ENCODE data around the gene ALLC.
"Not testable (repeated sequence)": the region's sequence is repeated elsewhere in the genome, so short reads cannot be mapped to it uniquely, and the experiment has no call there.

ALLC gene

GRCh38 chr2:3657881-3658280 is at the start of gene ALLC:
Gene ALLC, plus strand, starts transcription at chr2:3658200. Its CDS starts 12,958 bp downstream, at chr2:3671158.
- Mint-ChIP-seq H3K9me3 (no peaks in the 10 kb centered on the region), H3K27me3 (no peaks in the 10 kb centered on the region), H3K27ac (peak within 1 kb of the TSS; percentile 9), H3K4me3 (no peak within 1 kb of the TSS), H3K4me1 (peaks cover 0 to 5% of the 10 kb centered on the region in 2 donors), H3K36me3 (no peaks in the 10 kb centered on the region)
- DNase-seq (no peak), ATAC-seq (replicated peaks) (no peak)

GRCh38 chr2:3608373-3609278 is 49.4 kb upstream of the ALLC start:
- H3K27me3 Mint-ChIP-seq = peaks cover 0 to 15% of the 10 kb centered on the region in 2 donors
- no peak for ATAC-seq (replicated peaks)

GRCh38 chr2:3609279-3609673 is 48.7 kb upstream of the ALLC start:
- not testable (repeated sequence) for DNase-seq; ATAC-seq (replicated peaks); H3K9me3 Mint-ChIP-seq; H3K27ac Mint-ChIP-seq; H3K4me3 Mint-ChIP-seq; H3K36me3 Mint-ChIP-seq; H3K4me1 Mint-ChIP-seq
- H3K27me3 Mint-ChIP-seq = peaks cover 0 to 15% of the 10 kb centered on the region in 2 donors

More at GRCh38 chr2:3608373-3609278, 49.4 kb upstream of the ALLC start:
- H3K4me3 Mint-ChIP-seq = no peak overlapping the region
- no peak overlapping the region for H3K27ac Mint-ChIP-seq
- DNase-seq = no peak
- H3K9me3 Mint-ChIP-seq = peaks cover 0 to 7% of the 10 kb centered on the region in 2 donors
- H3K4me1 Mint-ChIP-seq = no peaks in the 10 kb centered on the region
- H3K36me3 Mint-ChIP-seq = peaks cover 0 to 4% of the 10 kb centered on the region in 2 donors

GRCh38 chr2:3610415-3610814 is 47.6 kb upstream of the ALLC start:
- H3K4me1 Mint-ChIP-seq = no peaks in the 10 kb centered on the region
- ATAC-seq (replicated peaks) = no peak
- no peak for DNase-seq
- peaks cover 0 to 4% of the 10 kb centered on the region in 2 donors for H3K36me3 Mint-ChIP-seq
- no peak overlapping the region for H3K27ac Mint-ChIP-seq
- peaks cover 0 to 15% of the 10 kb centered on the region in 2 donors for H3K27me3 Mint-ChIP-seq
- H3K9me3 Mint-ChIP-seq = peaks cover 0 to 7% of the 10 kb centered on the region in 2 donors
- H3K4me3 Mint-ChIP-seq = no peak overlapping the region

- no peak for ATAC-seq (replicated peaks)
Measured at GRCh38 chr2:3610881-3611505, 47.0 kb upstream of the ALLC start.

GRCh38 chr2:3611589-3611988 is 46.4 kb upstream of the ALLC start:
- H3K27me3 Mint-ChIP-seq = peaks cover 0 to 15% of the 10 kb centered on the region in 2 donors
- H3K4me3 Mint-ChIP-seq = no peak overlapping the region
- peaks cover 3 to 8% of the 10 kb centered on the region in 2 donors for H3K9me3 Mint-ChIP-seq
- peaks cover 0 to 4% of the 10 kb centered on the region in 2 donors for H3K36me3 Mint-ChIP-seq
- ATAC-seq (replicated peaks) = no peak
- DNase-seq = no peak
- no peaks in the 10 kb centered on the region for H3K4me1 Mint-ChIP-seq
- no peak overlapping the region for H3K27ac Mint-ChIP-seq

More at GRCh38 chr2:3610881-3611505, 47.0 kb upstream of the ALLC start:
- Mint-ChIP-seq H3K27ac (no peak overlapping the region), H3K36me3 (peaks cover 0 to 4% of the 10 kb centered on the region in 2 donors), H3K9me3 (peaks cover 0 to 7% of the 10 kb centered on the region in 2 donors), H3K4me3 (no peak overlapping the region), H3K4me1 (no peaks in the 10 kb centered on the region), H3K27me3 (peaks cover 0 to 15% of the 10 kb centered on the region in 2 donors)
- DNase-seq = no peak

GRCh38 chr2:3612639-3613523 is 45.1 kb upstream of the ALLC start:
- Mint-ChIP-seq H3K9me3 (peaks cover 4 to 12% of the 10 kb centered on the region in 2 donors), H3K27me3 (peaks cover 0 to 13% of the 10 kb centered on the region in 2 donors), H3K27ac (peak overlapping the region; percentile 59), H3K4me3 (no peak overlapping the region), H3K4me1 (no peaks in the 10 kb centered on the region), H3K36me3 (peaks cover 0 to 4% of the 10 kb centered on the region in 2 donors)
- DNase-seq (no peak), ATAC-seq (replicated peaks) (no peak)

- Mint-ChIP-seq H3K4me3 (no peak overlapping the region), H3K36me3 (peaks cover 0 to 4% of the 10 kb centered on the region in 2 donors), H3K27me3 (peaks cover 0 to 12% of the 10 kb centered on the region in 2 donors), H3K9me3 (peaks cover 4 to 12% of the 10 kb centered on the region in 2 donors), H3K27ac (no peak overlapping the region), H3K4me1 (no peaks in the 10 kb centered on the region)
- no peak for DNase-seq
- no peak for ATAC-seq (replicated peaks)
Measured at GRCh38 chr2:3613524-3613905, 44.5 kb upstream of the ALLC start.

- not testable (repeated sequence) for ATAC-seq (replicated peaks); H3K4me1 Mint-ChIP-seq; H3K4me3 Mint-ChIP-seq; H3K36me3 Mint-ChIP-seq; H3K27ac Mint-ChIP-seq; DNase-seq
- H3K9me3 Mint-ChIP-seq = peaks cover 6 to 12% of the 10 kb centered on the region in 2 donors
- peaks cover 0 to 15% of the 10 kb centered on the region in 2 donors for H3K27me3 Mint-ChIP-seq
Measured at GRCh38 chr2:3614743-3615142, 43.3 kb upstream of the ALLC start.

- H3K27me3 Mint-ChIP-seq = peaks cover 0 to 16% of the 10 kb centered on the region in 2 donors
- H3K36me3 Mint-ChIP-seq; H3K27ac Mint-ChIP-seq; H3K4me3 Mint-ChIP-seq; ATAC-seq (replicated peaks); DNase-seq; H3K4me1 Mint-ChIP-seq: not testable (repeated sequence)
- H3K9me3 Mint-ChIP-seq = peaks cover 6 to 12% of the 10 kb centered on the region in 2 donors
Measured at GRCh38 chr2:3615541-3616200, 42.3 kb upstream of the ALLC start.

- H3K9me3 Mint-ChIP-seq = peaks cover 6 to 12% of the 10 kb centered on the region in 2 donors
- H3K4me3 Mint-ChIP-seq; H3K4me1 Mint-ChIP-seq; ATAC-seq (replicated peaks); DNase-seq; H3K36me3 Mint-ChIP-seq: not testable (repeated sequence)
- H3K27me3 Mint-ChIP-seq = peaks cover 0 to 12% of the 10 kb centered on the region in 2 donors
- H3K27ac Mint-ChIP-seq = peak overlapping the region; percentile 47
Measured at GRCh38 chr2:3616435-3617197, 41.4 kb upstream of the ALLC start.

- DNase-seq (no peak), ATAC-seq (replicated peaks) (no peak)
- peaks cover 6 to 12% of the 10 kb centered on the region in 2 donors for H3K9me3 Mint-ChIP-seq
- H3K4me1 Mint-ChIP-seq = no peaks in the 10 kb centered on the region
- H3K4me3 Mint-ChIP-seq = no peak overlapping the region
- no peak overlapping the region for H3K27ac Mint-ChIP-seq
- H3K36me3 Mint-ChIP-seq = peaks cover 0 to under 1% of the 10 kb centered on the region in 2 donors
- H3K27me3 Mint-ChIP-seq = peaks cover 0 to 9% of the 10 kb centered on the region in 2 donors
Measured at GRCh38 chr2:3617198-3617890, 40.7 kb upstream of the ALLC start.

All from stimulated activated naive B cell treated with anti-CD40 and anti-IgM and Interleukin-4, amounts not matched to agents 10 μg/mL and 1 μg/mL and 100 μg/mL, for 72 hours (primary cell).